GM21360 (cell line): ENCODE results near the gene DDAH1.
A peak's percentile ranks its signal among the peaks of the same experiment; 100 is the strongest.
"Not testable (repeated sequence)": the region's sequence is repeated elsewhere in the genome, so short reads cannot be mapped to it uniquely, and the experiment has no call there.

ENCODE experiments used
- ATAC-seq: cut with Tn5 transposase; IDR thresholded peaks from one replicate; pipeline ENCODE4 v1.9.1; 2021; ENCODE audit warnings: mild to moderate bottlenecking, moderate library complexity; ENCODE audit not compliant: unreplicated experiment

DDAH1 gene

DNA sequence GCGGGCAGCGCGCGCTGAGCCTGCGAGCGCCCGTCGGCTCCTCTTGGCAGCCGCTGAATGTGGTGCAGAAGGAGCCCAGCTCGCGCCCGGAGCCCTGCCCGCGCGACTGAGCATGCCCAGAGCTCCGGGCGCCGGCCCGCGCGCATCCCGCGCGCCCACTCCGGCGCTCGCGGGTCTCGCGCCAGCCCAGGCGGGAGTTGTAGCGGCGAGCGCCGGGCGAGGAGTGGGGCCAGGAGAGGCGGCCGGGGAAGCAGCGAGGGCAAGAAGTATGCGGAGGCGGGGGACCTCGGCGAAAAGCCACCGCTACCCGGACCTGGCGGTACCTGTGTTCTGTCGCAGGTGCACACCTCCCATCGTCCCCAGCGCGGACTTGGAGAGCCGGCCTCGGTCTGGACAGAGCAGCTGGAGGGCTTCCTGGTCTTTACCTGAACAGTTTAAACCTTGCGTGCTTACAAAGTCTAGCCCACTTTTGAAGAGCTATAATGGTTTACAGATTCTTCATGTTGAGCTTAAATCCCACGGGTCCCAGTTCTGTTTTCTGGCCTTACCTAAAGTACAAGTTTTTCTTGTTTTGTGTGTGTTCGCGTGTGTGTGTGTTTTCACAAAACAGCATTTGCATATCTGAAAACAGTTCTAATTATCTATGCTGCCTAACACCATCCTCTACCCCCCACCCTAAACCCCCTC lies at the start of gene DDAH1:
Gene DDAH1 (minus strand): TSS at position 61 of the 687 bp plus-strand sequence. CDS start 114 bp downstream, outside the sequence.
- ATAC-seq = peak; percentile 41

DNA sequence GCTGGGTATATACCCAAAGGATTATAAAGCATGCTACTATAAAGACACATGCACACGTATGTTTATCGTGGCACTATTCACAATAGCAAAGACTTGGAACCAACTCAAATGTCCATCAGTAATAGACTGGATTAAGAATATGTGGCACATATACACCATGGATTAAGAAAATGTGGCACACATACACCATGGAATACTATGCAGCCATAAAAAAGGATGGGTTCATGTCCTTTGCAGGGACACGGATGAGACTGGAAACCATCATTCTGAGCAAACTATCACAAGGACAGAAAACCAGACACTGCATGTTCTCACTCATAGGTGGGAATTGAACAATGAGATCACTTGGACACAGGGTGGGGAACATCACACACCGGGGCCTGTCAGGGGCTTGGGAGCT lies 49.0 kb upstream of the DDAH1 start:
- not testable (repeated sequence) for ATAC-seq

DNA sequence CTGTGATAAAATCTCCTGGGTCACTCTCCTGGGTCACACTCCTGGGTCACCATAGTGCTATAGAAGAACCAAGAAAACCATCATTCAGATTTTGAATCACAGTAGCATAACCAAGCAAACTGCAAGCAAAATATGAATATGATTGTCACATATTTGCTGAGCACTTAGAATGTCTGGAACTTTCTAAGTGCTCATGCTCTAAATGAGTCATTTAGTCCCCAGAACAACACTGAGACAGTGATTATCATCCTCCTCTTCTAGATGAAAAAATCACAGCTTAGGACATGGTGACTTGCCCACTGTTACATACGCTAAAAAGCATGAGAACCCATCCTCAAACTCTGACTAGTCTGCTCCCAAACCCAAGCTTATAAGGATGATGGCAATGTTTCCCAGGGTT lies 39.5 kb upstream of the DDAH1 start:
- ATAC-seq = no peak

DNA sequence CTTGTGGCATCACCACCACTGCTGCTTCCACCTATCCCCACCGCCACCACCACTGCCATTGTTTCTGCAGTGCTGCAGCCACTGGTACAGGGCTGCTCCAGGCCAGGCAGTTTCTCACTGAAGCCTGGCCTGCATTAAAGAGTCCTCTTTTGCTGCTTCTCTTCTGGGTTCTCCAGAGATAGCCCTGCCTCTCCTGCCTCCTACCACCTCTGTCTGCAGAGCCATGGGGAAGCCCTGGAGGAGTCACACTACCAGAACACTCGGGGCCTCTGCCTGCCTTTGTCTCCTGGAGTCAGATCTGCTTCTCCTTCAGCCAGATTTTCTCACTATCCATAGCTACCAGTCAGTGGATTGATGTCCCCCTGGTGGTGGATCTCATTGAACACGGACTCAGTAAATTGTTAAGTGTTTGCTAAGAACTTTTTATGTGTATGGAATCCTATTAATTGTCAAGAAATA lies 37.7 kb upstream of the DDAH1 start:
- ATAC-seq = no peak

DNA sequence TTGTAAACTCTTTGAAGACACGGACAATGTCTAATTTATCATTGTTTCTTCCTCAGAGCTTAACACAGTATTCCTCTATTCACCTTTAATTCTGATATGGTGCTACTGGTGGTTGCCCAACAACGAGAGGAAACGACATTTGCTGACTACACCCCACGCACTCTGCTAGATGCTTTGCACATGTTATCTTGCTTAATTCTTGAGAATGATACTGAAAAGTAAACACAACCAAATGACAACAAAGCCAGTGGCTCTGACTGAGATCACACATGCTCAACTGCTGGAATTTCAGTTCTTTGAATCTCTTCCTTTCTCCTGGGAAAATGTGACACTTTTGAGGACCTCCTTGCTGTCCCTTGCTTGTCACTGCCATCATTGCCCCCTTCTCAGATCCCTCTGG lies 37.2 kb upstream of the DDAH1 start:
- ATAC-seq = no peak

DNA sequence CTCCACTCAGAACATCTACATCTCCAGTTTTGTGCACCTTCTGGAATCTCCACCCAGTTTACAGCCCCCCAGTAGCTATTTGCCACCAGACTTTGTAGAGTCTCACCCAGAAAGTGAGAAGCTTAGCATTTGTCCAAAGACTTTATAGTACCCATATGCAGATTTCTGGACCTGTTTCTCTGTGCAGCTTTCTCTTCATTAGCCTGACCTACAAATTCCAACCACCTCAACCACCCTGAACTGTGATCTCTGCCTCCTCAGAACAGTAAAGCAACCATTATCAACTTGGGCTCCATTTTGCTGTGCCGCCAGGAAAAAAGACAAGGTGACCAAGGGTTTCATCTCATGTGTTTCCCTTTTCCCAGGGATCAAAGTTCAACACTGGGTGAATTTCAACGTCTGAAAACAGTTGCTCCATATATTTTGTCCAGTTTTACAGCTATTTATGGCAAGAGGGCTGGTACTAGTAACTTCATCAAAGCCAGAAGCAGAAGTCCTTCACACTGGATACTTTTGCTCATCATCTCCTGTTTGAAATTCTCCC lies 36.5 kb upstream of the DDAH1 start:
- no peak for ATAC-seq

DNA sequence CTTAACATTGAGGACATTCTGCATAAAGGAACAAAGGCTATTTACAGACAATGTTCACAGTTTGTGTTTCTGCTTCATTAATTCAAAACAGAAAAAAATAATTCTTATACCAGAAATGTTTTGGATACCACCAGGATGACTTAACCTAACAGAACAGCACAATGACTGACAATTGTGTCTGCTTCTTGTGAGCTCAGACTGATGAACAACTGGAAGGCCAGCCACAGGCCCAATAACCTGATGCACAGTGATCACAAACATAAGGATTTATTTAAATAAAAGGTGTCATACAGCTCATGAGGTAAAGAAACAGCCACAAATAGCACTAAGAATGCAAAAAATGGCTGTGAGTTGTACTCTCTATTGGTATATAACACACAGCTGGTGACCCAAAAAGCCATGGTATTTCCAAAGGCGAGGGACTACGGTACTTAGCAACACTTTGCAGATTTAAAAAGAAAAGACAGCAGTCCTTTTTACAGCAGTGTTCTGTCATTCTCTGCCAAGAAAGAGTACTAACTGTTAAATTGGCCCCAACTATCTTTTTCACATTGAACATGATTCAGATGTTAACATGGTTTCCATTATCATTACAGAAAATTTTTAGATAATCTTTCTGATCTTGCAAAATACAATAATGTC lies 32.1 kb upstream of the DDAH1 start:
- ATAC-seq = no peak

DNA sequence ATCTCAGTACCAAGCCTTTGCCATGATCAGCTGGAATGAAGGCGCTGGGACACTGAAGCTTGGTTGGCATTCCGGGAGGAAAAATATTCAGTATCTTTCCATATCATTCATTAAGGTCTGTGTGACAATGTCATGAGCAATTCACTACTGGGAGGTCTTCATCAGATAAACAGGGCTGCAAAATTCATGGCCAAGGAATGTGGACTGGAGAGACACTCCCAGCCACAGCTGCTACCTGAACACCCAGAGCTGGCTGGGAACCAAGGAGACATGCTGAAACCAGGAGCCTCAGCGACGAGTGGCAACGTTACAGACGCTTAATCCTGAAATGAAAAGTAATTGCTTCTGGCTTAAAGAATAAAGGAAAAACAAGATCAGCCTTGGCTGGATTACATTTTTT lies 30.6 kb upstream of the DDAH1 start:
- ATAC-seq = no peak

DNA sequence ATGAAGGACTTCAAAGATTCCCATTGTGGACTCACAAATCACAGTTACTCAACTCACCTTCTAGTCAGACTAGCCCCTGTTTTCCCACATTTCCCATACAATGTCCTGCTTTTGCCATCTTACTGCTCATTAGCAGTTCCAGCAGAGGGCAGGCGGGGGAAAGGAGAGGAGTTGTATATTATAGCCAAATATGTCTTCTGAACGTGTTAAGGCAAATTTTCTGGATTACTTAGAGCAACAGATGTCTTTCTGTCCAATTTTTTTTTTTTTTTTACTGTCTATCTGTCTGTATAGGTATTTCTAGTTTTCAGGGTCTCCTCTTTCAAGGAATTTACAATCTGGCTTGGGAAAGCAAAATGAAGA lies 29.9 kb upstream of the DDAH1 start:
- ATAC-seq = no peak

DNA sequence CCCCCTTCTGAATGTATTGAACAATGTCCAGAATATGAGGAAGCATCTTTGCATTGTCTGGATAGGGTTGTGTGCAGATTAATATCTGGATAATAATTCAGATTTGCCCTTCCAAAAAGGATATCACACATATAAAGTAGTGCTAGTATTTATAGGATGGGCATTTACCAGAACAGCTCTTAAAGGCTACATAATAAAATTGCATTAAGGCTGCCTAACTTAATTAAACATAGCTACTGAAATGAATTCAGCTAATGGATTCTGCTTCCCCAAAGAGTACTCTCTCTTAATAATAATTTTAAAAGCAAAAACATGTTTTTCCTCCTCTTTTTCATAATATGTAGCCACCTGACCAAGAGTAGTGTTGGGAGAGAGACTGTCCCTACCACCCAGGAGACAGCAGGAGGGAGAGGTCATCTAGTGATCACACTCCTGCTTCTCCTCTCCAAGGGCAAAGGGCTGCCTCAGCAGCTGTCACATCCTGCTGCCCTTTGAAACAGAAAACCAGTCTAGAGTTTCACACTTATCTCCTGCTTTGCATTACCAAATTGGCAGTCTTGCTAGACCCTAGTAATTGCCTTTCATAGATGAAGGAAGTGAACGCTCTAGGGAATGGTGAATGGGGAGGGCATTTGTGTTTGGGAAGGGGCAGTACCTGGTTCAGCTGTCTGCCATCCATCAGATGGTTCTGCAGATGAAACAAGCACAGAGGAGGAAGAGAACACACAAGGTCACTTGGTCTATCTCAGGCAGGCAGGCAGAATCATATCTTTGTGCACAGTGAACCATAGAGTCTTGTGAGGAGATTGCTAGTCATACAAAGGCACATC lies 29.3 kb upstream of the DDAH1 start:
- ATAC-seq = no peak

DNA sequence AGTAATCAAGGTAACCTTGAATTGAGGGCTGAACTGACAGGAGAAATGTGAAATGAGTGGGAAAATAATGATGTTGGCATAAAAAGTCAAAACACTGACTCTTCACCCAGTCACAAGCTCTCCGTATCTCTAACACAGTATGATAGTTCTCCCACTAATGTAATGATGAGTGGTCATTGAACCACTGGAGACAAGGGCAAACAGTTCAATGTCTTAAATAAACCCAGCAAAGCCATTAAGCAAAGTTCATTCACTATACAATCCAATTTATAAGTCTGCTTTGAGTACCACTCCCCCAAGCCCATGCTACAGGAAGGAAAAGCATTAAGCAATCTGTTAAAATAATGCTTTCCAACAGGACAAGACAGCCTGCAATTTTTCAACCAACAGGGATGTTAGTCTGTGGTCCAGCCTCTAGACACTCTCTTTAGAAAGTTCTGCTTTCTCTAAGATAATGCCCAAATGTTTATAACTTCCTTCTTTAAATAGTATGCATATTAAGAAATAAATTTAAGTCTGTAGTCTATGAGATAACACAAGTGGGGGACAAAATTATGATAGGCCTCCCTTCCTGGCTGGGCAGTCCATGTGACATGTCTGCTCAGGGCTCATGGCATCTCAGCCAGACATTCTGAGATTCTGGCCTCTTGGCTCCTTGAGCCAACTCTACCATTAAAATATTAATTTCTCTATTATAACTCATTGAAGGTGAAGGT lies 25.5 kb upstream of the DDAH1 start:
- no peak for ATAC-seq

DNA sequence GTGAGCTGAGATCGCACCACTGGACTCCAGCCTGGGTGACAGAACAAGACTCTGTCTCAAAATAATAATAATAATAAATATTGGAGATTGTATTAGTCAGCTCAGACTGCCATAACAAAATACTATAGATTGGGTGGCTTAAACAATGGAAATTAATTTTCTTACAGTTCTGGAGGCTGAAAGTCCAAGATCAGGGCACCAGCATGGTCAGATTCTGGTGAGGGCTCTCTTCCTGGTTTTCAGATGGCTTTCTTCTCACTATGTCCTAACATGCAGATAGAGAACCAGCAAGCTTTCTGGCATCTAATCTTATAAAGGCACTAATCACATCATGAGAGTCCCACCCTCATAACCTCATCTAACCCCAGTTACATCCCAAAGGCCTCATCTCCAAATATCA lies 23.2 kb upstream of the DDAH1 start:
- no peak for ATAC-seq

DNA sequence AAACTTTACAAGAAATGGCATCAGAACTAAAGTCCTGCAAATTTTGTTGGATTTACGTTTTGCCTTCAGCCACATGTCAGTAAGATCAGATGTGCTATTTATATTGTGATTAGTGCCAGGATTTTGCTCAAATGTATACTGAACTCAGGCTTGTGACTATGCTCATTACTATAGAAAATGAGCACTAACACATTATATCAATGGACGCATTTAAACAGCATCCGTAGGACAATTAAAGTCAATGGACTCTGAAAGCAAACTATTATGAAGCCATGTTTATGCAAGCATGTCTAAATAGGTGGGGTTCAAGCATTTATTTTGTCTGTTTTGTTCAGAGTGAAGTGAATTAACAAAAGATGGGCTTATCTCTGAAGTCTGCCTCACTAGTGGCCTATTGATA lies 20.6 kb upstream of the DDAH1 start:
- no peak for ATAC-seq

DNA sequence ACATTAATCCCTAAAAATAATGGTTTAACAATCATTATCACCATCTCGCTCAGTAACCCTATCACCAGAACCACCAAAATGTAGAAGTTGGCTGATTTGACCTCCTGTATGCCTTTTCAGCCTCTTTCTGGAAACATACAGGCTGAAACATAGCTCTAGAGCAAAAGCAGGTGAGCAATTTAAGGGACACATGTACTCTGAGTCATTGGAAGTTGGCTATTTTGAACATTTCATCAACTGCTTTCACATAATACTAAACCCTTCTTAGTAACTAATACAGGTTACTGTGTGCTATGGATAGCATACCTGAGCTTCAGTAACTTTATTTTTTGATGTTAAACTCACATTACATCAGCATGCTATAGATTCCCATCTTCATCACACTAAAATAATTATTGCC lies 19.8 kb upstream of the DDAH1 start:
- no peak for ATAC-seq

DNA sequence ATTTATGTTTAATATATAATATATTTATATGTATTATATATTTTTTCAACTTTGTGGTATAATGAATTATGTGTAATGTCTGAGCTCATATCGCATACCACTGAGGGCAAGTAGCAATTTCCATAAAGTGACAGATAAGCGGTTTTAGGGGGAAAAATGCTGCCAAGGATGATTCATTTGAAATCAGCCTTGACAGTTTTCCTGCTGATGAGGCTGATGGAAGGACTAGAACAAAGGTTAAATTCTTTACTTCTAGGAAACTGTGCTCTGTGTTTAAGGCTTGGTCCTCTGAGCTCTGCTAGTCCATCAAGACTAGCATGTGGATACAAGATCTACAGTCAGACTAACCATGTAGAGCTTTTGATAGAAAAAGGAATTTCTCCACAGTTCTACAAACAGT lies 19.3 kb upstream of the DDAH1 start:
- no peak for ATAC-seq

DNA sequence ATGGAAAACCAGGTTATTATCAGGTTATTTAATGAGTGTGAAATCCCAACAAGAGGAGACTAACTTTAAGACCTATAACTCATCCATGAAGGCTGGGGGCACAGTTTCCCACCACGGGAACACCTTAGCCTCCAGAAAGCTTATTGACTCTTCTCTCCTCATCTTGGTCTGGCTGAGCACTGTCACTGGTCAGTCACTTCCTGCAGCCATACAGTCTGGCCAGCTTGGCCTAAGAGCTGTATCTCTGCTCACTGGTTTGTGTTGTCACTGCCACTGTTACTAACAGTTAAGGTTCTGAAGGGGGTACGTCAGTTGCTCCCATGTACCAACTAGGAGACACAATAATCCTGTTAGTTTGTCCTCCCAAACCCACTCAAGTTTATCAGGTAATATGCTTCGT lies 16.7 kb upstream of the DDAH1 start:
- no peak for ATAC-seq

DNA sequence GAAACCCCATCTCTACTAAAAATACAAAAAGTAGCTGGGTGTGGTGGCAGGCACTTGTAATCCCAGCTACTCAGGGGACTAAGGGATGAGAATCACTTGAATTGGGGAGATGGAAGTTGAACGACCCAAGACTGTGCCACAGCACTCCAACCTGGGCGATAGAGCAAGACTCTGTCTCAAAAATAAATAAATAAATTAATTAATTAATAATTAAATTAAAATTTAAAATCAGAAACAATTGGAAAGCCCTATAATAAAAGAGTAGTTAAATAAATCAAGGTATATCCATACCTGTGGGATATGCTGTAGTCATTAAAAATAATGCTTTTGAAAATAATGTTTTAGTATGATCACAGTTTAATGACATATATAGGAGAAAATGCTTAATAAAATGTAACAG lies 15.6 kb upstream of the DDAH1 start:
- ATAC-seq = no peak

DNA sequence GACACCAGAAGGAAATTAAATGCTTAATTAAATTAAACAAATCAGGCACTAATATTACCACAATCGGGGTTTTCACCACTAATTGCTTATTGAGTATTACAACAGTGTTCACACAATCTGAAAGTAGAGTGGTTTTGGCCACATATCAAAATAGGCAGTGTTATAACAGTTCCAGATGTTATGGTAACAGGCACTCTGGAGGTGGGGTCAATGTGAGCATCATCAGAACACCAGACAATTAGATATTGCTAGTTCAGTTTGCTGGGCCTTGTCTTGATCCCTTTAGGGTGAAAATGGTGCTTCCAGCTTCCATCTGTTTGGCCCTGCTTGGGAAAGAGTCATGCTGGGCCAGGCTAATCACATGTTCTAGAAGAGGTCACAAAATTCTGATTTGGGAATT lies 14.5 kb upstream of the DDAH1 start:
- ATAC-seq = no peak

DNA sequence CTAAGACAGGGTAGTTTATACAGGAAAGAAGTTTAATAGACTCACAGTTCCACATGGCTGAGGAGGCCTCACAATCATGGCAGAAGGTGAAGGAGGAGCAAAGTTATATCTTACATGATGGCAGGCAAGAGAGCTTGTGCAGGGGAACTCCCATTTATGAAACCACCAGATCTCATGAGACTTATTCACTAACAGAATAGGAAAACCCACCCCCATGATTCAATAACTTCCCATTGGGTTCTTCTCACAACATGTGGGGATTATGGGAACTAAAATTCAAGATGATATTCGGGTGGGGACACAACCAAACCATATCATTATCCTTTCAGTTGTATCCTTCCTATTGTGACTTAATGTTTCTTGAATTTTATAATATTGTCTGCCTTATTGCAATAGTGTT lies 13.4 kb upstream of the DDAH1 start:
- ATAC-seq = no peak

DNA sequence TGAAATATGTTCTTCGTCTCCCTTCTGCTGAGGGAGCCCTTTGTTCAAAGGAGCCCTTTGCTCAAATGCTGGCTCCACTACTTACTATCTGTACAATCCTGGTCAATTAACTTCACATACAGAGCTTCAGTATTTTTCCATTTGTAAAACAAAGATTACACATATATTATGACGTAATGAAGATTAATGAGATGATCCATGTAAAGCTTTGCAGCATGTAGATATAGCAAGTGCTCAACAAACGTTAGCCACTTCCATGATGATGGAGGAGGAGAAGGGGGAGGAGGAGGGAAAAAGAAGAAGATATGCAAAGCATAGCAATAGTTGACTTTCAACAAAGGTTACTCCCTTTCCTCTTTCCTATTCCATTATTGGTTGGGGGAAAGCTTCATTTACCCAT lies 10.1 kb upstream of the DDAH1 start:
- ATAC-seq = no peak

DNA sequence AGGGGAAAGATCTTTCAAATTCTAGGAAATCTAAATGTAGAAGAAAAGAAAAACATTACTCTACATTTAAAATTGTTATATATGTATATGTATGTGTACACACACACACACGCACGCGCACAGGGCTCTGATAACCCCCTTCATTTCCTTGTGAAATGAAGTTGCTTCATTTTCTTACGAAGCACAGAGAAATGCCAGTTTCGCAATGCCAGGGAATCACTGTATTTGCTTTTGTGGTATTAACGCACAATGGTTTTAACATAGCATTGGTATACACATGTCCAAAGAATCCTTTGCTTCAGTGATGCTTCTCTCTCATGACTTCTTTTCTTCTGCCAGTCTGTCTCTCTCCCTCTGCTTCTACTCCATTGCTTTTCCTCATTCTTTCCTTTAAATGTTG lies 8.4 kb upstream of the DDAH1 start:
- ATAC-seq = no peak
